ENCODE results near the gene SIK2. TPM values are rescaled to one million over a fixed set of nuclear protein-coding genes. Genes with fewer than 3 reads are reported as not detected.

The SIK2 gene
- total RNA-seq, 1 donor from 2014 or later, result 8.1 TPM

- TF ChIP-seq CTCF (conservative IDR thresholded peaks at IDR 0.05; ENCODE audit: low read depth, low read length), result no peak
- DNase-seq (ENCODE audit: low read depth), result no peak
- no peak overlapping the region for H3K4me3 ChIP-seq (ENCODE audit: low read depth, low read length)
Measured at GRCh38 chr11:111570796-111571195, 31.5 kb upstream of the SIK2 start.

GRCh38 chr11:111571829-111572501 is 30.3 kb upstream of the SIK2 start:
- H3K4me3 ChIP-seq (ENCODE audit: low read depth, low read length), result no peak overlapping the region
- TF ChIP-seq CTCF (conservative IDR thresholded peaks at IDR 0.05; ENCODE audit: low read depth, low read length), result no peak
- no peak for DNase-seq (ENCODE audit: low read depth)

- no peak overlapping the region for H3K4me3 ChIP-seq (ENCODE audit: low read depth, low read length)
- no peak for TF ChIP-seq CTCF (conservative IDR thresholded peaks at IDR 0.05; ENCODE audit: low read depth, low read length)
- DNase-seq (ENCODE audit: low read depth), result no peak
Measured at GRCh38 chr11:111572581-111572980, 29.7 kb upstream of the SIK2 start.

- no peak for DNase-seq (ENCODE audit: low read depth)
- no peak overlapping the region for H3K4me3 ChIP-seq (ENCODE audit: low read depth, low read length)
- no peak for TF ChIP-seq CTCF (conservative IDR thresholded peaks at IDR 0.05; ENCODE audit: low read depth, low read length)
Measured at GRCh38 chr11:111573821-111574249, 28.4 kb upstream of the SIK2 start.

- no peak for DNase-seq (ENCODE audit: low read depth)
- H3K4me3 ChIP-seq (ENCODE audit: low read depth, low read length), result no peak overlapping the region
- no peak for TF ChIP-seq CTCF (conservative IDR thresholded peaks at IDR 0.05; ENCODE audit: low read depth, low read length)
Measured at GRCh38 chr11:111574373-111575225, 27.6 kb upstream of the SIK2 start.

GRCh38 chr11:111575740-111576139 is 26.5 kb upstream of the SIK2 start:
- TF ChIP-seq CTCF (conservative IDR thresholded peaks at IDR 0.05; ENCODE audit: low read depth, low read length), result no peak
- no peak overlapping the region for H3K4me3 ChIP-seq (ENCODE audit: low read depth, low read length)
- no peak for DNase-seq (ENCODE audit: low read depth)
